ENCODE measurements around the gene ZNF563. TPM values are rescaled to one million over a fixed set of nuclear protein-coding genes. Genes with fewer than 3 reads are reported as not detected.

Gene ZNF563
- total and polyA plus RNA-seq, 2 donors from 2014 or later, result 4.6 to 6.8 TPM

GRCh38 chr19:12295191-12295590 is 38.2 kb downstream of the ZNF563 start:
- intact Hi-C loops (cut with DNase I), result no loop called here
- H3K27ac ChIP-seq (ENCODE audit: low read depth in 2 of 2, low read length in 2 of 2), result peak overlapping the region; percentile 96 to 98
- TF ChIP-seq CTCF (IDR thresholded peaks at IDR 0.05; ENCODE audit: borderline replicate concordance, extremely low read depth, insufficient read depth), result no peak
- peak overlapping the region; percentile 85 to 98 (median 93) for H3K4me3 ChIP-seq (ENCODE audit: low read length in 3 of 3)
- peaks cover 0 to 6% (median 0%) of the 10 kb centered on the region in 3 donors for H3K36me3 ChIP-seq (ENCODE audit: control insufficient read depth in 2 of 3, insufficient read depth in 3 of 3, low read length in 3 of 3)
- no peaks in the 10 kb centered on the region for H3K9me3 ChIP-seq (ENCODE audit: control insufficient read depth in 2 of 3, insufficient read depth in 1 of 3, low read length in 3 of 3)
- FAIRE-seq, result no peak
- DNase-seq, result no peak
- H3K27me3 ChIP-seq (ENCODE audit: control insufficient read depth, insufficient read depth, low read length), result no peaks in the 10 kb centered on the region
- H3K9ac ChIP-seq (ENCODE audit: low read length in 3 of 3), result peak overlapping the region in 2 of 3 donors; percentile 70 to 98
- peaks cover 0 to 12% (median 2%) of the 10 kb centered on the region in 3 donors for H3K4me1 ChIP-seq (ENCODE audit: control insufficient read depth in 2 of 3, insufficient read depth in 2 of 3, low read depth in 1 of 3, low read length in 3 of 3)

GRCh38 chr19:12294249-12295158 is 38.9 kb downstream of the ZNF563 start, which contains the start of gene ZNF44:
ZNF44 (minus strand) TSS chr19:12294883; CDS start chr19:12294694, 189 bp downstream.
- Histone ChIP-seq H3K27ac (ENCODE audit: low read depth in 2 of 2, low read length in 2 of 2) (peak within 1 kb of the TSS; percentile 96 to 98), H3K27me3 (ENCODE audit: control insufficient read depth, insufficient read depth, low read length) (no peaks in the 10 kb centered on the region), H3K9ac (ENCODE audit: low read length in 3 of 3) (peak within 1 kb of the TSS; percentile 74 to 98 (median 91)), H3K9me3 (ENCODE audit: control insufficient read depth in 2 of 3, insufficient read depth in 1 of 3, low read length in 3 of 3) (no peaks in the 10 kb centered on the region), H3K4me3 (ENCODE audit: low read length in 3 of 3) (peak within 1 kb of the TSS; percentile 85 to 98 (median 93)), H3K4me1 (ENCODE audit: control insufficient read depth in 2 of 3, insufficient read depth in 2 of 3, low read depth in 1 of 3, low read length in 3 of 3) (peaks cover 0 to 12% (median 5%) of the 10 kb centered on the region in 3 donors), H3K36me3 (ENCODE audit: control insufficient read depth in 2 of 3, insufficient read depth in 3 of 3, low read length in 3 of 3) (peaks cover 0 to 6% (median 0%) of the 10 kb centered on the region in 3 donors)
- FAIRE-seq (peak; percentile 94), DNase-seq (peak; percentile 98 to 99 (median 99))
- intact Hi-C loops (cut with DNase I), result no loop called here
- no peak for TF ChIP-seq CTCF (IDR thresholded peaks at IDR 0.05; ENCODE audit: borderline replicate concordance, extremely low read depth, insufficient read depth)

GRCh38 chr19:12293777-12294248 is 39.6 kb downstream of the ZNF563 start:
- Histone ChIP-seq H3K4me3 (ENCODE audit: low read length in 3 of 3) (peak overlapping the region; percentile 82 to 98 (median 85)), H3K4me1 (ENCODE audit: control insufficient read depth in 2 of 3, insufficient read depth in 2 of 3, low read depth in 1 of 3, low read length in 3 of 3) (peaks cover 0 to 12% (median 5%) of the 10 kb centered on the region in 3 donors), H3K36me3 (ENCODE audit: control insufficient read depth in 2 of 3, insufficient read depth in 3 of 3, low read length in 3 of 3) (peaks cover 0 to 6% (median 0%) of the 10 kb centered on the region in 3 donors), H3K27me3 (ENCODE audit: control insufficient read depth, insufficient read depth, low read length) (no peaks in the 10 kb centered on the region), H3K9ac (ENCODE audit: low read length in 3 of 3) (peak overlapping the region; percentile 34 to 98 (median 74)), H3K27ac (ENCODE audit: low read depth in 2 of 2, low read length in 2 of 2) (peak overlapping the region; percentile 96 to 98), H3K9me3 (ENCODE audit: control insufficient read depth in 2 of 3, insufficient read depth in 1 of 3, low read length in 3 of 3) (no peaks in the 10 kb centered on the region)
- intact Hi-C loops (cut with DNase I), result no loop called here
- no peak for TF ChIP-seq CTCF (IDR thresholded peaks at IDR 0.05; ENCODE audit: borderline replicate concordance, extremely low read depth, insufficient read depth)
- peak; percentile 59 for FAIRE-seq
- peak; percentile 90 to 95 (median 94) for DNase-seq
